GM18951 (cell line): ENCODE data around the gene VRK3.

Experiments used
- POLR2A ChIP-seq: IDR thresholded peaks from 4 replicates; pipeline ENCODE4 v1.6.1; 2011; ENCODE audit warnings: mild to moderate bottlenecking; ENCODE audit not compliant: insufficient read length, insufficient read depth; ENCODE audit errors: extremely low read depth
- in situ Hi-C: fragments of 300-500 bp; cut with MboI; formaldehyde crosslinking; loops from one replicate; pipeline ENCODE4 v1.12.0; 2022; ENCODE audit warnings: low sequenced_read_pairs, mixed read lengths, inconsistent platforms; ENCODE audit not compliant: unreplicated experiment

Gene VRK3

GRCh38 chr19:49988433-49988832, 36.7 kb downstream of the VRK3 start:
- in situ Hi-C loops = no loop called here

DNA sequence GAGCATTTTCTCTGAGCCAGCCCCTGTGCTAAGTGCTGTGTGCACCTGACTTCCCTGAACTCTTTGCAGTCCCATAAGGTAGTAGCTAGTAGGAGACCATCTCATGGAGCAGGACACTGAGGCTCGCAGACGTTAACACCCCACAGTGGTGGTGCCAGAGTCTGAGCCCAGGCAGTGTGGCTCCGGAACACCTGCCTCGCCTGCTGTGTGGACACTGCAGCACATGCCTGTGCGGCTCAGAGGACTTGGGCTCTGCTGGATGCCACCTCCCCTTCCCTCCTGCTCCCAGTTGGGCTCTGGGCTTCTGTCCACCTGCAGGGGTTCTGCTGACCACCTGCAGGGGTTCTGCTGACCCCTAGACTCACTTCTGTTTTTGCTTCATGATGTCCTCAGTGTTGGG, 37.2 kb downstream of the VRK3 start:
- in situ Hi-C loops = no loop called here
- TF ChIP-seq POLR2A = no peak

More at GRCh38 chr19:49988433-49988832, 36.7 kb downstream of the VRK3 start:
- no peak for TF ChIP-seq POLR2A

- no peak for TF ChIP-seq POLR2A
- in situ Hi-C loops = no loop called here
Measured at GRCh38 chr19:49987159-49987698, 37.9 kb downstream of the VRK3 start.

DNA sequence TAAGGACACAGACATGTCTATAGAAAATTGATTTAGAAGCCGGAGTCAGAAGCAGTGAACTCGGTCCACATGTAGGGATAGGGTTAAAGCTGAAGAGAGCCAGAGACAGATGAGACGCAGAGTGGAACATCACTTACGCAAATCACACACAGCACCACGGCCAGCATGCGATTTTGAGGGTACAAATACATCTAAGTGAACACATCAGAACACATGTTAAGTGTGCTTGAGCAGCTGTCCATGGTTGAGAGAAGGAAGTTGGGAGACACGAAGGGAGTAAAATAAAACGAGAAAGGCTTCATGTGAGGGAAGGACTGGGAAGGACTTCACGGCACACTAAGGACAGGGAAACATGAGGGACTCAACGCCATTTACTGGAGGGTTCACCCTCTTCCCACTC, 38.8 kb downstream of the VRK3 start:
- no peak for TF ChIP-seq POLR2A
- in situ Hi-C loops = no loop called here

DNA sequence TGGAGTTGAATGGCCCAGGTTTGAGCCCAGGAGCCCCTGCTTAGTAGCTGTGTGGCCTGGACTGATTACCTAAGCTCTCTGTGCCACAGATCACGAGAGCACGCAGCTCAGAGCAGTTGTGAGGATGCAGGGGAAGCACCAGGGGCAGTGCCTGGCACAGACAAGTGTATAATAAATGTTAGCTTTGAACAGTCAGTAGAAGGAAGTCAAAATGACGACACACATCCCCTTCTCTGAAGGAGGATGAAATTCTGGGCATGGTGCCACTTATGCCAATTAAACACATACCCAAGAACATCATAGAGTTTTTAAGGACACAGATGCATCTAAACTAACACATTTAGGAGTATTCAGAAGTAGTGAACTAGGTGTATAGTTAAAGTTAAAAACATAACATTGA, 39.3 kb downstream of the VRK3 start:
- in situ Hi-C loops = no loop called here
- no peak for TF ChIP-seq POLR2A

DNA sequence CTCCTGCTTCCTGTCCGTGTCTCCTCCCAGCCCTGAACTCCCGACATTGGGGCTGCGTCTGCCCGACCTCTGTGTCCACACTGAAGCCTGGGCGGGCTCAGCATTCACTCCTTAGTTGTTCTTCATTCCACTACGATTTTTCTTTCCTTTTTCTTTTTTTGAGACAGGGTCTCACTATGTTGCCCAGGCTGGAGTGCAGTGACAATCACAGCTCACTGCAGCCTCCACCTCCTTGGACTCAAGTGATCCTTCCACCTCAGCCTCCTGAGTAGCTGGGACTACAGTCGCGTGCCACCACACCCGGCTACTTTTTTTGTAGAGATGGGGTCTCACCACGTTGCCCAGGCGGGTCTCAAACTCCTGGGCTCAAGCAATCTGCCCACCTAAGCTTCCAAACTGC, 40.7 kb downstream of the VRK3 start:
- TF ChIP-seq POLR2A = no peak
- in situ Hi-C loops = no loop called here

DNA sequence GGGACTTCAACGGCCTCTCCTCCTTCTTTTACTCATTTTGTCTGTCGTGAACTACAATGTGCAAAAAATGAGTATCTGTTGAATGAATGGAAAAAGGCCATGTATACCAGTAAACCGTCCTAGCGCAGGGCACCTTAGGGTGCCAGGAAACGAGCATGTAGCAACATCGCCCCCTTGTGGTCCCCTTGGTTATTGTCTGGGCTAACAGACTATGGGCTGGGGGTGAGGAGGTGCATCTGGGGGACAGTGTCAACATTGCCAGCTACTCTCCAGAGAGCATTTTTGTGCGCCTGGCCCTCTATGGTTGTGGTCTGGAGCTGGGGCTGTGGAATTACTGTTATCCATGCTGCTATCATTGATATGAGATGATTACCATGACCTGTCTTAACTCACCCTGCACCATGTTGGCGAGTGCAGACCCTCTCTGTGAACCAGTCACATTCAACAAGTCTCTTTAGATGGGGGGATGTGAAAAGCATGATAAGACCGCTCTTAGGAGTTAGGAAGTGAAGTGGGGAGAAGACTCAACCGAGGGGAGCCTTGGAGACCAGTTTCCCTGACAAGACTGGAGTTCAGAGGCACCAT, 41.4 kb downstream of the VRK3 start:
- no peak for TF ChIP-seq POLR2A

GRCh38 chr19:49981603-49982593, 43.3 kb downstream of the VRK3 start:
- in situ Hi-C loops = no loop called here
- no peak for TF ChIP-seq POLR2A

More for the DNA sequence above, 41.4 kb downstream of the VRK3 start:
- in situ Hi-C loops = no loop called here

DNA sequence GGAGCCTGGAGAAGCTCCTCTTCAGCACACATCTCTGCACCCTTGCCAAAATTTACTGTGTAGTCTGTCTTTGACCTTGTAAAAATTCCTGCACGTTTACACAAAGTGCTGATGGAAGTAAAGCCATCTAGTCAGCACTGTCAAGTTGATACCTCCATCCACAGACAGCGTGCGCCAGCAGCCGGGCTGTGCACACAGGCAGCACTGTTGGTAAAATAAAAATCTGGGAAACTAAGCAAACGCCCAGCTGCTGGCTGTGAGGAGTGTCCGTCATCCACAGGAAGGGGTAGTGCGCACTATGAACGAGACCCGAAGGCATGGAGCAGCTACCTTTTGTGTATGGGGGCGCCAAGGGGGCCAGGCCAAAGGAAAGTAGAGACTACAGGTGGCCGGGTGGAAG, 46.8 kb downstream of the VRK3 start:
- in situ Hi-C loops = no loop called here
- TF ChIP-seq POLR2A = no peak

GRCh38 chr19:49977881-49978280, 47.3 kb downstream of the VRK3 start:
- in situ Hi-C loops = no loop called here
- no peak for TF ChIP-seq POLR2A

- no peak for TF ChIP-seq POLR2A
- in situ Hi-C loops = no loop called here
Measured at GRCh38 chr19:49977076-49977475, 48.1 kb downstream of the VRK3 start.

GRCh38 chr19:49976496-49976895, 48.7 kb downstream of the VRK3 start:
- TF ChIP-seq POLR2A = no peak
- in situ Hi-C loops = no loop called here

DNA sequence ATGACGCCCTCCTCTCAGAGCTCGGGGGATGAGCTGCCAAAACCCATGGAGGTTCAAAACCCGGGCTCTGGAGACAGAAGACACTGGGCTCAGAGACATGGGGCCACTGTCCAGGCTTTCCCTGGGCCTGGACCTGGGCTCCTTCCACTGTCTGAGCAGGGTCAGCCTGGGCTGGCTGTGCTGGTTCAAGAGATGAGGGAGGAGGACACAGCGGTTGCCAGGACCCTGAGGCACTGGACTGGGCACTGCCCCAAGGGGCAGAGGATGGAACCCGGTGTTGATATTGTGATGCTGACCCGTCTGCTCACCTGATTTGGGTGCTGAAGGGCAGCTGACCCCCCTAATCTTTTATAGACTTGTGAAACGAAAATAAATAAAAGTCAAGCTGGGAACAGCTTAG, 50.1 kb downstream of the VRK3 start:
- in situ Hi-C loops = no loop called here
- TF ChIP-seq POLR2A = no peak

DNA sequence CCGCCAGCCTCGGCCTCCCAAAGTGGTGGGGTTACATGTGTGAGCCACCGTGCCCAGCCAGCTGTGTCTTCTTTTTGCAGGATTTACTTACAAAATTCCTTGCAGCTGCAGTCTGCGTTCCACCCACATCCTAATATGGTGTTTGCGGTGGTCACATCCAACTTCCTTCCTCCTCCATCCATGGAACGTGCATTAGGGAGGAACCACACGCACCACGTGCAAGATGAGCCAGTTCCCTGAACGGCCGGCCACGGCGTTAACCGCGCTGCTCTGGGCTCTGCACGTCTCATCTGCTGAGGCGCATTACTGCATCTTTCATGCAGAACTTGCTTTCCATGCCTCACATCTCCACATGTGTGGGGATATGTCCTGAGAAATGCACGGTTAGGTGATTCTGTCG, 51.2 kb downstream of the VRK3 start:
- TF ChIP-seq POLR2A = no peak
- in situ Hi-C loops = no loop called here
